Neural progenitor cell (in vitro differentiated cells): ENCODE data around the gene RFX3. TPM values are rescaled to one million over a fixed set of nuclear protein-coding genes. Genes with fewer than 3 reads are reported as not detected.

ENCODE experiments used
- DNase-seq: peaks from one replicate; pipeline ENCODE4 v3.0.0-alpha.2; 2016; ENCODE audit warnings: low spot score
- H2AFZ ChIP-seq: fragments of 200-600 bp; sonication (generic); replicated peaks from 2 replicates; pipeline ENCODE4 v1.6.1; 2016; ENCODE audit warnings: antibody characterized with exemption
- H3F3A ChIP-seq: fragments of 200-600 bp; sonication (generic); 2 replicates; pipeline ENCODE4 v1.6.1; 2016; ENCODE audit warnings: antibody characterized with exemption, low read depth
- H3K27ac ChIP-seq: fragments of 200-600 bp; sonication (generic); 2 replicates; pipeline ENCODE4 v1.5.1; 2016; ENCODE audit warnings: mild to moderate bottlenecking
- H3K27me3 ChIP-seq: fragments of 200-600 bp; sonication (generic); 2 replicates; pipeline ENCODE4 v1.6.1; 2016; ENCODE audit warnings: mild to moderate bottlenecking, moderate library complexity
- H3K36me3 ChIP-seq: fragments of 200-600 bp; sonication (generic); 2 replicates; pipeline ENCODE4 v1.5.1; 2016
- H3K4me1 ChIP-seq: fragments of 200-600 bp; sonication (generic); 2 replicates; pipeline ENCODE4 v1.6.1; 2016; ENCODE audit warnings: mixed run types
- H3K4me2 ChIP-seq: fragments of 200-600 bp; sonication (generic); 2 replicates; pipeline ENCODE4 v1.6.1; 2016
- H3K4me3 ChIP-seq: fragments of 200-600 bp; sonication (generic); 2 replicates; pipeline ENCODE4 v1.5.1; 2016
- H3K79me2 ChIP-seq: fragments of 200-600 bp; sonication (generic); 2 replicates; pipeline ENCODE4 v1.6.1; 2016; ENCODE audit warnings: low read depth
- H3K9ac ChIP-seq: fragments of 200-600 bp; sonication (generic); 2 replicates; pipeline ENCODE4 v1.6.1; 2016
- H3K9me3 ChIP-seq: fragments of 200-600 bp; sonication (generic); 2 replicates; pipeline ENCODE4 v1.5.1; 2016; ENCODE audit warnings: low read depth
- H4K20me1 ChIP-seq: fragments of 200-600 bp; sonication (generic); 2 replicates; pipeline ENCODE4 v1.6.1; 2016; ENCODE audit warnings: low read depth
- H3K27ac Mint-ChIP-seq: 3 replicates; pipeline ENCODE4 v1.8.0; 2021; ENCODE audit warnings: mixed read lengths
- H3K27me3 Mint-ChIP-seq: 2 replicates; pipeline ENCODE4 v1.8.0; 2022; ENCODE audit warnings: low read depth, mild to moderate bottlenecking, inconsistent platforms, moderate library complexity, mixed read lengths; ENCODE audit not compliant: insufficient read depth
- H3K36me3 Mint-ChIP-seq: 3 replicates; pipeline ENCODE4 v1.8.0; 2021; ENCODE audit warnings: mixed read lengths
- H3K4me1 Mint-ChIP-seq: 3 replicates; pipeline ENCODE4 v1.8.0; 2021; ENCODE audit warnings: mixed read lengths
- H3K4me3 Mint-ChIP-seq: 3 replicates; pipeline ENCODE4 v1.8.0; 2021; ENCODE audit warnings: mild to moderate bottlenecking, moderate library complexity, mixed read lengths
- H3K9me3 Mint-ChIP-seq: 3 replicates; pipeline ENCODE4 v1.8.0; 2020; ENCODE audit warnings: mixed read lengths
- EZH2 ChIP-seq: fragments of 200-600 bp; sonication (generic); IDR thresholded peaks from 2 replicates; pipeline ENCODE4 v1.6.1; 2017; ENCODE audit warnings: antibody characterized with exemption, mild to moderate bottlenecking, moderate library complexity
- EZH2phosphoT487 ChIP-seq: fragments of 200-600 bp; sonication (generic); IDR thresholded peaks from 2 replicates; pipeline ENCODE4 v1.6.1; 2017; ENCODE audit warnings: antibody characterized with exemption
- total RNA-seq: library from RNA; depleted of rRNA; stranded (reverse); fragments of >200 nt; gene quantifications from 2 replicates; pipeline ENCODE4 v1.2.3, GENCODE V29; 2015; ENCODE audit warnings: low replicate concordance
- TF ChIP-seq, protein P1 (sequence below): fragments of 200-600 bp; sonication (generic); IDR thresholded peaks from 2 replicates; pipeline ENCODE4 v1.5.1; 2017; ENCODE audit warnings: antibody characterized with exemption, mild to moderate bottlenecking

The RFX3 gene
- total RNA-seq, 1 donor from 2014 or later = 39.6 TPM

DNA sequence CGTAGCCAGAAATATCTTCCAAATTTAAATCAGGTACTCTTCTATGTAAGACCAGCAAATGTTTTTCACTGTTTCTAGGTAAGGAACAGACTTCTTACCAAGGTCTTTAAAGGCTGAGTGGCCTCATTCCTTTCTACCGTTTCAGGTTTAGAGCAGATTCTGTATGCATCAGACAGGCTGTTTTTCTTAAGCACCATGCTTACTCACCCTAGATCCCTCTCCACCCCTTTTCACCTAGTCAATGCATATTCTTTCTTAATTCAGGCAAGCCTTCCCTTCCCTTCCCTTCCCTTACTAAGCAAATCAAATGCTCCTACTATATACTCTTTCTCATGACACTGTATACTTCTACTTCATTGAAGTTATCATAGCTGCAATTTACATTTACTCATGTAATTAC is 70.7 kb downstream of the RFX3 start:
- H3K36me3 ChIP-seq = no peaks in the 10 kb centered on the region
- Mint-ChIP-seq H3K36me3 (peaks cover 33% of the 10 kb centered on the region), H3K4me1 (no peaks in the 10 kb centered on the region), H3K9me3 (peaks cover 5% of the 10 kb centered on the region), H3K27ac (no peak overlapping the region), H3K27me3 (no peaks in the 10 kb centered on the region), H3K4me3 (no peak overlapping the region)
- H3K4me1 ChIP-seq = peaks cover 12% of the 10 kb centered on the region
- peaks cover 35% of the 10 kb centered on the region for H3K79me2 ChIP-seq
- peak overlapping the region; percentile 2 for H3K27ac ChIP-seq
- H3K27me3 ChIP-seq = no peaks in the 10 kb centered on the region
- H4K20me1 ChIP-seq = no peaks in the 10 kb centered on the region
- H3K9me3 ChIP-seq = no peaks in the 10 kb centered on the region
- peak overlapping the region; percentile 31 for H3K4me2 ChIP-seq
- no peak overlapping the region for H2AFZ ChIP-seq
- no peak for TF ChIP-seq EZH2phosphoT487
- TF ChIP-seq, protein P1, sequence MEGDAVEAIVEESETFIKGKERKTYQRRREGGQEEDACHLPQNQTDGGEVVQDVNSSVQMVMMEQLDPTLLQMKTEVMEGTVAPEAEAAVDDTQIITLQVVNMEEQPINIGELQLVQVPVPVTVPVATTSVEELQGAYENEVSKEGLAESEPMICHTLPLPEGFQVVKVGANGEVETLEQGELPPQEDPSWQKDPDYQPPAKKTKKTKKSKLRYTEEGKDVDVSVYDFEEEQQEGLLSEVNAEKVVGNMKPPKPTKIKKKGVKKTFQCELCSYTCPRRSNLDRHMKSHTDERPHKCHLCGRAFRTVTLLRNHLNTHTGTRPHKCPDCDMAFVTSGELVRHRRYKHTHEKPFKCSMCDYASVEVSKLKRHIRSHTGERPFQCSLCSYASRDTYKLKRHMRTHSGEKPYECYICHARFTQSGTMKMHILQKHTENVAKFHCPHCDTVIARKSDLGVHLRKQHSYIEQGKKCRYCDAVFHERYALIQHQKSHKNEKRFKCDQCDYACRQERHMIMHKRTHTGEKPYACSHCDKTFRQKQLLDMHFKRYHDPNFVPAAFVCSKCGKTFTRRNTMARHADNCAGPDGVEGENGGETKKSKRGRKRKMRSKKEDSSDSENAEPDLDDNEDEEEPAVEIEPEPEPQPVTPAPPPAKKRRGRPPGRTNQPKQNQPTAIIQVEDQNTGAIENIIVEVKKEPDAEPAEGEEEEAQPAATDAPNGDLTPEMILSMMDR = no peak
- H3F3A ChIP-seq = no peaks in the 10 kb centered on the region
- H3K9ac ChIP-seq = no peak overlapping the region
- H3K4me3 ChIP-seq = no peak overlapping the region
- DNase-seq = no peak

DNA sequence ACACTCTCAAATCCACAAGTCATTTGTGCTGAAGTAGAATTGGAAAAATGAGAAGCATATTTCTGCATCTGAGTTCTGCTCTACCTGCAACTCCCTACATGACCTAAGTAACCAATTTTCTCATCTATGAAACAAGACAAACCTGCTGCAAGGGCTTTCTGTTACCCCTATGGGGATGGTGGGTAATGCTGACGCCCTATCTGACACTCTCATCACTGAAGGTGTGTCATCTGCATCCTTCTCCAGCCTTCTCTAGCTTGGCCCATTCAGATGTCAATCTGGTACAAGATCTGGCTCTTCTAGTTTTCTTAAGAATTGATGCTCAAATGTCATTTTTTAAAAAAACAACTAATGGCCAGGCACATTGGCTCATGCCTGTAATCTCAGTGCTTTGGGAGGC is 73.8 kb downstream of the RFX3 start:
- TF ChIP-seq, protein P1 = no peak
- H3K27me3 ChIP-seq = no peaks in the 10 kb centered on the region
- no peak overlapping the region for H3K27ac ChIP-seq
- H3K36me3 ChIP-seq = no peaks in the 10 kb centered on the region
- H3K4me3 Mint-ChIP-seq = no peak overlapping the region
- H3K4me1 Mint-ChIP-seq = peaks cover 19% of the 10 kb centered on the region
- peaks cover 12% of the 10 kb centered on the region for H3K4me1 ChIP-seq
- no peaks in the 10 kb centered on the region for H4K20me1 ChIP-seq
- H3F3A ChIP-seq = no peaks in the 10 kb centered on the region
- no peak for DNase-seq
- H3K9me3 Mint-ChIP-seq = no peaks in the 10 kb centered on the region
- H3K9ac ChIP-seq = no peak overlapping the region
- no peak overlapping the region for H3K4me3 ChIP-seq
- H3K79me2 ChIP-seq = peaks cover 62% of the 10 kb centered on the region
- H3K36me3 Mint-ChIP-seq = peaks cover 20% of the 10 kb centered on the region
- no peak overlapping the region for H3K27ac Mint-ChIP-seq
- no peaks in the 10 kb centered on the region for H3K27me3 Mint-ChIP-seq
- no peak overlapping the region for H2AFZ ChIP-seq
- H3K4me2 ChIP-seq = no peak overlapping the region
- no peaks in the 10 kb centered on the region for H3K9me3 ChIP-seq

DNA sequence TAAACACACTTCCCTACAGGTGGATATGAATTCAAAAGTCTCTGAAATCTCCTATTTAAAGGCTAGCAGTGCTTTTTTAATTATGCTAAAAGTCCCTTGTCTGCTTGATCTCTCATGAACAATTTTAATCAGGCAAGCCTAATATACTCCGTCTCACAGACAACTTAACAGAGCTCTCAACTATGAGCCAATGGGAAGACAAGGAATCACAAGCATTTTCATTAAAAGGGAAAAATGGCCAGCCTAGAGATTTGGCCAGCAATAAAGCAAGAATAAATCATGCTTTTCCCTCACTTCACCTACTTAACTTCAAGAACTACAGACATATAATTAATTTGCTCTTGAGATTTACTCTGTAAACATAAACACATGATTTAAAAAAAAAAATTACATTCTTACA is 78.0 kb downstream of the RFX3 start:
- Histone ChIP-seq H3K36me3 (no peaks in the 10 kb centered on the region), H2AFZ (no peak overlapping the region), H3K4me3 (no peak overlapping the region), H3K9me3 (no peaks in the 10 kb centered on the region), H3K4me1 (no peaks in the 10 kb centered on the region), H3F3A (no peaks in the 10 kb centered on the region), H3K9ac (no peak overlapping the region), H3K4me2 (no peak overlapping the region), H3K27ac (no peak overlapping the region), H3K79me2 (peaks cover 46% of the 10 kb centered on the region), H3K27me3 (no peaks in the 10 kb centered on the region), H4K20me1 (no peaks in the 10 kb centered on the region)
- no peak overlapping the region for H3K27ac Mint-ChIP-seq
- H3K4me1 Mint-ChIP-seq = peaks cover 20% of the 10 kb centered on the region
- H3K27me3 Mint-ChIP-seq = no peaks in the 10 kb centered on the region
- no peak for DNase-seq
- peaks cover 42% of the 10 kb centered on the region for H3K36me3 Mint-ChIP-seq
- peaks cover 10% of the 10 kb centered on the region for H3K9me3 Mint-ChIP-seq
- no peak overlapping the region for H3K4me3 Mint-ChIP-seq
- TF ChIP-seq EZH2phosphoT487 = no peak
- TF ChIP-seq, protein P1 = no peak
- no peak for TF ChIP-seq EZH2

DNA sequence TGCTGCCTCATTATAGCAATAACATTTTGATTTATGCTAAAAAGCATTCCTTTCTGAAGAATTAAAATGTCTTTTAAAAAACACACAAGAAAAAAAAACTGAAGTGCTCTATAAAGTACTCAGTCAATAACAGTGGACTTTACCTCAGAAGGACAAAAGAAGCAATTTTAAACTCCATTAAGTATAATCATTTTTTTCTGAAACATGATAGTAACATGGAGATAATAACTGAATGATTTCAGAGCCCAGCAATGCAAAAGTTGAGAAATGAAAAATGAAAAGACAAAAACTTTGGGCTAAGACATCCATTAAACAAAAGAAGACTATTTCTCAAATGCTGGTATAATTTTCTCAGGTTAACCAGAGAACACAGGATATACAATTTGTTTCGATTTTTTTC is 78.7 kb downstream of the RFX3 start:
- Histone ChIP-seq H3F3A (no peaks in the 10 kb centered on the region), H3K4me1 (no peaks in the 10 kb centered on the region), H3K79me2 (peaks cover 46% of the 10 kb centered on the region), H3K4me3 (no peak overlapping the region), H3K27ac (peak overlapping the region; percentile 36), H2AFZ (no peak overlapping the region), H3K9me3 (no peaks in the 10 kb centered on the region), H3K27me3 (no peaks in the 10 kb centered on the region), H3K4me2 (no peak overlapping the region), H3K36me3 (no peaks in the 10 kb centered on the region), H3K9ac (no peak overlapping the region), H4K20me1 (no peaks in the 10 kb centered on the region)
- DNase-seq = no peak
- peaks cover 20% of the 10 kb centered on the region for H3K4me1 Mint-ChIP-seq
- H3K27me3 Mint-ChIP-seq = no peaks in the 10 kb centered on the region
- no peak overlapping the region for H3K4me3 Mint-ChIP-seq
- H3K27ac Mint-ChIP-seq = no peak overlapping the region
- TF ChIP-seq, protein P1 = no peak
- TF ChIP-seq EZH2phosphoT487 (no peak), EZH2 (no peak)
- peaks cover 10% of the 10 kb centered on the region for H3K9me3 Mint-ChIP-seq
- H3K36me3 Mint-ChIP-seq = peaks cover 41% of the 10 kb centered on the region
